Endothelial cell of umbilical vein (primary cell): Measurements from ENCODE around the gene ATXN7. TPM values are rescaled to one million over a fixed set of nuclear protein-coding genes. Genes with fewer than 3 reads are reported as not detected.

Source experiments
- BruUV-seq: library from RNA; stranded (reverse); fragments of 400-500 nt; replicated peaks from 2 replicates; lab custom pipeline; 2021; lab: Mats Ljungman, UMichigan
- CTCF ChIA-PET: fragments of 300-600, 350-600 bp; sonication (Branson Sonifier 250); formaldehyde crosslinking; loops from one replicate; lab custom pipeline; 2021; ENCODE audit warnings: antibody characterized with exemption, inconsistent platforms; lab: Charles Lee
- POLR2A ChIA-PET: fragments of 300-600, 350-600 bp; sonication (Branson Sonifier 250); formaldehyde crosslinking; loops from one replicate; lab custom pipeline; 2021; ENCODE audit warnings: antibody characterized with exemption, inconsistent platforms; lab: Charles Lee
- DNase-seq: peaks from one replicate; pipeline ENCODE4 v3.0.0-alpha.2; 2011; ENCODE audit warnings: low read depth, low spot score
- FAIRE-seq: peaks from 2 replicates; lab custom pipeline; 2011; peaks lifted over from hg19 to GRCh38; lab: Jason Lieb, UNC
- H2AFZ ChIP-seq: 2 replicates; pipeline ENCODE4 v1.6.0; 2012; ENCODE audit warnings: low read depth, low read length, control low read depth, inconsistent platforms
- H3K27ac ChIP-seq: 2 replicates; pipeline ENCODE4 v1.5.1; 2011; ENCODE audit warnings: low read depth, mild to moderate bottlenecking, control low read depth, low read length, moderate library complexity; ENCODE audit not compliant: insufficient read depth
- H3K27me3 ChIP-seq, 2 experiments: 2 replicates each; pipeline versions ENCODE4 v1.6.0 to v1.6.1; 2011; ENCODE audit warnings: low read length in 2 of 2, mixed read lengths in 1 of 2; ENCODE audit not compliant: control insufficient read depth in 2 of 2, insufficient read depth in 2 of 2
- H3K36me3 ChIP-seq, 2 experiments: 2 replicates in 1 of 2; 3 replicates in 1 of 2; pipeline ENCODE4 v1.5.1; 2011; ENCODE audit warnings: low read length in 2 of 2, mild to moderate bottlenecking in 1 of 2, moderate library complexity in 1 of 2; ENCODE audit not compliant: control insufficient read depth in 2 of 2, insufficient read depth in 2 of 2; ENCODE audit errors: extremely low read depth in 1 of 2
- H3K4me1 ChIP-seq: 3 replicates; pipeline ENCODE4 v1.5.1; 2011; ENCODE audit warnings: mild to moderate bottlenecking, low read length; ENCODE audit not compliant: control insufficient read depth, insufficient read depth; ENCODE audit errors: extremely low read depth
- H3K4me2 ChIP-seq: 2 replicates; pipeline ENCODE4 v1.6.1; 2011; ENCODE audit warnings: low read length, control low read depth, mixed read lengths; ENCODE audit not compliant: insufficient read depth
- H3K4me3 ChIP-seq, 3 experiments: fragments of 200-600 bp in 1 of 3; sonication (generic), shearing (Covaris generic) in 1 of 3; replicated peaks in 1 of 3; 2 replicates each; pipeline ENCODE4 v1.5.1; 2011 to 2016; ENCODE audit warnings: control low read depth in 3 of 3, low read length in 3 of 3, mild to moderate bottlenecking in 2 of 3, inconsistent platforms in 1 of 3, low read depth in 1 of 3, moderate library complexity in 1 of 3; ENCODE audit not compliant: insufficient read depth in 1 of 3
- H3K79me2 ChIP-seq: 2 replicates; pipeline ENCODE4 v1.6.0; 2012; ENCODE audit warnings: low read length, inconsistent platforms; ENCODE audit not compliant: control insufficient read depth, insufficient read depth
- H3K9ac ChIP-seq: replicated peaks from 2 replicates; pipeline ENCODE3; 2011; ENCODE audit warnings: low read length, control low read depth; ENCODE audit not compliant: insufficient read depth; ENCODE audit errors: extremely low read depth
- H3K9me1 ChIP-seq: replicated peaks from 3 replicates; pipeline ENCODE4 v1.6.0; 2011; ENCODE audit warnings: mild to moderate bottlenecking, low read length; ENCODE audit not compliant: control insufficient read depth, insufficient read depth; ENCODE audit errors: extremely low read depth
- H3K9me3 ChIP-seq: replicated peaks from 2 replicates; pipeline ENCODE4 v1.5.1; 2012; ENCODE audit warnings: low read length, inconsistent platforms; ENCODE audit not compliant: control insufficient read depth, insufficient read depth
- H4K20me1 ChIP-seq: replicated peaks from 2 replicates; pipeline ENCODE3; 2011; ENCODE audit warnings: mild to moderate bottlenecking, low read length; ENCODE audit not compliant: control insufficient read depth, insufficient read depth; ENCODE audit errors: extremely low read depth
- EZH2 ChIP-seq: IDR thresholded peaks from 2 replicates; pipeline ENCODE4 v1.6.1; 2012; ENCODE audit warnings: borderline replicate concordance, low read depth, mild to moderate bottlenecking, moderate library complexity, low read length, inconsistent platforms; ENCODE audit not compliant: severe bottlenecking
- FOS ChIP-seq: IDR thresholded peaks from 2 replicates; pipeline ENCODE4 v1.6.1; 2011; ENCODE audit warnings: mild to moderate bottlenecking, low read length, moderate library complexity, borderline replicate concordance; ENCODE audit not compliant: insufficient read depth
- GATA2 ChIP-seq: IDR thresholded peaks from 2 replicates; pipeline ENCODE4 v1.7.0; 2011; ENCODE audit warnings: low read depth, mild to moderate bottlenecking, moderate library complexity, mixed read lengths, low read length; ENCODE audit not compliant: insufficient read length, insufficient read depth
- JUN ChIP-seq: IDR thresholded peaks from 2 replicates; pipeline ENCODE4 v1.6.1; 2011; ENCODE audit warnings: borderline replicate concordance, low read depth; ENCODE audit not compliant: insufficient read length, insufficient read depth
- MYC ChIP-seq: IDR thresholded peaks from one replicate; pipeline ENCODE4 v1.6.1; 2011; ENCODE audit warnings: mild to moderate bottlenecking, low read depth, low read length
- POLR2A ChIP-seq: IDR thresholded peaks from 2 replicates; pipeline ENCODE4 v1.6.1; 2012; ENCODE audit warnings: low read depth, mild to moderate bottlenecking, control low read depth, low read length
- POLR2AphosphoS5 ChIP-seq: IDR thresholded peaks from 2 replicates; pipeline ENCODE4 v1.6.1; 2012; ENCODE audit warnings: low read depth, mild to moderate bottlenecking, control low read depth, low read length, moderate library complexity; ENCODE audit not compliant: insufficient read depth
- dilution Hi-C: fragments of 300-500 bp; cut with MboI; formaldehyde crosslinking; loops from one replicate; pipeline ENCODE4 v1.15.0; 2019; ENCODE audit warnings: low sequenced_read_pairs; ENCODE audit not compliant: extremely low pct_ligation_motif_present
- intact Hi-C: fragments of 100-400 bp; cut with micrococcal nuclease; formaldehyde crosslinking; loops from one replicate; pipeline ENCODE4 v1.10.0; 2022
- polyA plus RNA-seq, 4 experiments: library from polyadenylated mRNA; depleted of rRNA in 3 of 4; stranded (reverse) in 3 of 4; unstranded in 1 of 4; fragments of >200 nt; gene quantifications; 2 replicates each; pipeline versions ENCODE4 v1.2.1 to v1.2.3, GENCODE V29; 2011 to 2012; ENCODE audit warnings: missing spikeins in 1 of 4
- total RNA-seq: library from RNA; stranded (reverse); gene quantifications from 2 replicates; pipeline ENCODE4 v1.2.3, GENCODE V29; 2021
- TF ChIP-seq, protein P1 (sequence below), 2 donors: IDR thresholded peaks; 1 replicate in 1 of 2; 2 replicates in 1 of 2; pipeline ENCODE4 v1.5.1; 2011; ENCODE audit warnings: low read length in 2 of 2, mild to moderate bottlenecking in 2 of 2, moderate library complexity in 2 of 2, control low read depth in 1 of 2, inconsistent platforms in 1 of 2, low read depth in 1 of 2; ENCODE audit not compliant: insufficient read depth in 1 of 2; ENCODE audit errors: extremely low read depth in 1 of 2
- TF ChIP-seq, protein P2 (sequence below): IDR thresholded peaks from 2 replicates; pipeline ENCODE4 v1.6.1; 2011; ENCODE audit not compliant: insufficient read depth, insufficient read length

ATXN7 gene
- total and polyA plus RNA-seq, 2 donors (not counting 3 experiments of a cell fraction or from before 2014, with no cell fraction given), result 21.2 to 34.7 TPM

GRCh38 chr3:64019271-64019670 lies 155.6 kb downstream of the ATXN7 start:
- no peaks in the 10 kb centered on the region for H3K9me1 ChIP-seq
- no peak overlapping the region for H2AFZ ChIP-seq
- H3K79me2 ChIP-seq, result peaks cover 35% of the 10 kb centered on the region
- H3K27me3 ChIP-seq, result no peaks in the 10 kb centered on the region
- no peak overlapping the region for H3K9ac ChIP-seq
- H3K27ac ChIP-seq, result no peak overlapping the region
- FAIRE-seq (no peak), DNase-seq (no peak)
- intact Hi-C loops, result no loop called here
- CTCF ChIA-PET, result interaction anchor here (0.8 kb wide), 1 partner anchor 9 kb away, joined by 3 read pairs; no protein-coding TSS in a partner anchor
- H3K4me2 ChIP-seq, result no peak overlapping the region
- H3K9me3 ChIP-seq, result no peaks in the 10 kb centered on the region
- POLR2A ChIA-PET, result no interaction called here
- H3K36me3 ChIP-seq, result peaks cover 9 to 20% of the 10 kb centered on the region in 2 experiments
- H4K20me1 ChIP-seq, result no peaks in the 10 kb centered on the region
- no TSS peak for BruUV-seq
- dilution Hi-C loops, result no loop called here
- peaks cover 11% of the 10 kb centered on the region for H3K4me1 ChIP-seq
- TF ChIP-seq JUN (no peak), POLR2A (no peak), POLR2AphosphoS5 (no peak), GATA2 (no peak), FOS (no peak), MYC (no peak), EZH2 (no peak)
- TF ChIP-seq, protein P1, sequence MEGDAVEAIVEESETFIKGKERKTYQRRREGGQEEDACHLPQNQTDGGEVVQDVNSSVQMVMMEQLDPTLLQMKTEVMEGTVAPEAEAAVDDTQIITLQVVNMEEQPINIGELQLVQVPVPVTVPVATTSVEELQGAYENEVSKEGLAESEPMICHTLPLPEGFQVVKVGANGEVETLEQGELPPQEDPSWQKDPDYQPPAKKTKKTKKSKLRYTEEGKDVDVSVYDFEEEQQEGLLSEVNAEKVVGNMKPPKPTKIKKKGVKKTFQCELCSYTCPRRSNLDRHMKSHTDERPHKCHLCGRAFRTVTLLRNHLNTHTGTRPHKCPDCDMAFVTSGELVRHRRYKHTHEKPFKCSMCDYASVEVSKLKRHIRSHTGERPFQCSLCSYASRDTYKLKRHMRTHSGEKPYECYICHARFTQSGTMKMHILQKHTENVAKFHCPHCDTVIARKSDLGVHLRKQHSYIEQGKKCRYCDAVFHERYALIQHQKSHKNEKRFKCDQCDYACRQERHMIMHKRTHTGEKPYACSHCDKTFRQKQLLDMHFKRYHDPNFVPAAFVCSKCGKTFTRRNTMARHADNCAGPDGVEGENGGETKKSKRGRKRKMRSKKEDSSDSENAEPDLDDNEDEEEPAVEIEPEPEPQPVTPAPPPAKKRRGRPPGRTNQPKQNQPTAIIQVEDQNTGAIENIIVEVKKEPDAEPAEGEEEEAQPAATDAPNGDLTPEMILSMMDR (IDR thresholded peaks at IDR 0.05; ENCODE audit: extremely low read depth in 1 of 2, insufficient read depth in 1 of 2, low read depth in 1 of 2, low read length in 2 of 2), result no peak
- TF ChIP-seq, protein P2, sequence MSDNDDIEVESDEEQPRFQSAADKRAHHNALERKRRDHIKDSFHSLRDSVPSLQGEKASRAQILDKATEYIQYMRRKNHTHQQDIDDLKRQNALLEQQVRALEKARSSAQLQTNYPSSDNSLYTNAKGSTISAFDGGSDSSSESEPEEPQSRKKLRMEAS, result no peak
- no peak overlapping the region for H3K4me3 ChIP-seq
